Stimulated activated CD4-positive, alpha-beta T cell treated with anti-CD3 and anti-CD28 coated beads, Interleukin-2, amount 100 ng/mL, for 48 hours (primary cell): ENCODE results near the gene FOCAD.
"Not testable (repeated sequence)": the region's sequence is repeated elsewhere in the genome, so short reads cannot be mapped to it uniquely, and the experiment has no call there.

Source experiments
- DNase-seq, 2 donors: peaks; one replicate each; pipeline ENCODE4 v3.0.0-alpha.2; 2020

Gene FOCAD

DNA sequence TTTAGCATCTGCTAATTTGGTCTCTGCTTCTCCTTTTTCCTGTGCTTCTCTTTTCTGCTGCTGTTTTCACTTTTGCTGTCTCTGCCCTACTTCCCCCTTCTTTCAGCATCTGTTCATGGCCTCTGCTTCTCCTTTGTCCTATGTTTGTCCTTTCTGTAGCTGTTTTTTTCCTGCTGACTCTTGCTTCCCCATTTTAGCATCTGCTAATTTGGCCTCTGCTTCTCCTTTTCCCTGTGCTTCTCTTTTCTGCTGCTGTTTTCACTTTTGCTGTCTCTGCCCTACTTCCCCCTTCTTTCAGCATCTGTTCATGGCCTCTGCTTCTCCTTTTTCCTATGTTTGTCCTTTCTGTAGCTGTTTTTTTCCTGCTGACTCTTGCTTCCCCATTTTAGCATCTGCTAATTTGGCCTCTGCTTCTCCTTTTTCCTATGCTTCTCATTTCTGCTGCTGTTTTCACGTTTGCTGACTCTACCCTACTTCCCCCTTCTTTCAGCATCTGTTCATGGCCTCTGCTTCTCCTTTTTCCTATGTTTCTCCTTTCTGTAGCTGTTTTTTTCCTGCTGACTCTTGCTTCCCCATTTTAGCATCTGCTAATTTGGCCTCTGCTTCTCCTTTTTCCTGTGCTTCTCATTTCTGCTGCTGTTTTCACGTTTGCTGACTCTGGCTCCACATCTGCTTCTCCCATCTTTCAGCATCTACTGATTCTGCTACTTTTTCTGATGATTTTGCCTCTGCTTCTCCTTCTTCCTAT lies 290.3 kb downstream of the FOCAD start:
- not testable (repeated sequence) for DNase-seq

GRCh38 chr9:20978249-20978648 lies 294.2 kb downstream of the FOCAD start:
- no peak for DNase-seq

- DNase-seq, result no peak
Observed at GRCh38 chr9:20980832-20981455, 296.9 kb downstream of the FOCAD start.

- DNase-seq, result no peak
Observed at GRCh38 chr9:20981486-20981885, 297.4 kb downstream of the FOCAD start.

DNA sequence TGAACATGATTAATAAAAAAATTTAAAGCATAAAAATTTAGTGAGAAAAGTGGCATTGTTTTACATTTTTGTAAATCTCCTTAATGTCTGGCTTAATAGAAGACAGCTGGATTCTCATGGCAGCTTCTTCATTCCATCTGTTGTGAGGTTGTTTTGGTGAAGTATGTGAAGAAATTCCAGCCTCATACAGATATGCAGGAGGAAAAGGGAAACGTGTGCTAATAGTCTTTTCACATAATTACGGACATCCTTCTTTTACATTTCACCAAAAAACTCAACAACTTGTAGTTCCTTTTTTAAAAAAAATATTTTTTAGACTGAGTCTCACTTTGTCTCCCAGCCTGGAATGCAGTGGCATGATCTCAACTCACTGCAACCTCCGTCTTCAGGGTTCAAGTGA lies 300.4 kb downstream of the FOCAD start:
- no peak for DNase-seq

- DNase-seq, result no peak
Observed at GRCh38 chr9:20985851-20986600, 302.0 kb downstream of the FOCAD start.

DNA sequence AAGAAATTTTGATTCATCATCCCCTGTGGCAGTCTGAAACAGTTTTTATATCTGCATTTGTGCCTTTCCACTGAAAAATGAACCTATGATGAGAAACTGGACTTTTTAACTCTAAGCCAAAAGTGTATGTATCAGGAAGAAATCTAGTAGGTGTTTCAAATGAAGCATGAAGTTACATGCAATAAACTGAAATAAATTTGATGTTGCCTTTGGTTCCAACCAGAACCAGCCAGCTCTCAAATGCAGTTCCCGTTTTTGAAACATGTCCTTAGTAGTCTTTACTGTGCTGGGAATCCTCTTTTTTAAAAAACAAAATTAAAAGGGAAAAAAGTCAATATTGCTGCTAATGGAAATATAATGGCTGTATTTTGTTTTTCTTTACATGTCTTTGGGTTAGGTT lies 303.5 kb downstream of the FOCAD start:
- DNase-seq, result no peak

GRCh38 chr9:20988061-20988460 lies 304.0 kb downstream of the FOCAD start:
- no peak for DNase-seq

- DNase-seq, result no peak
Observed at GRCh38 chr9:20988671-20989315, 304.7 kb downstream of the FOCAD start.

- no peak for DNase-seq
Observed at GRCh38 chr9:20989923-20990341, 305.9 kb downstream of the FOCAD start.

GRCh38 chr9:20990867-20991266 lies 306.8 kb downstream of the FOCAD start:
- DNase-seq, result no peak

DNA sequence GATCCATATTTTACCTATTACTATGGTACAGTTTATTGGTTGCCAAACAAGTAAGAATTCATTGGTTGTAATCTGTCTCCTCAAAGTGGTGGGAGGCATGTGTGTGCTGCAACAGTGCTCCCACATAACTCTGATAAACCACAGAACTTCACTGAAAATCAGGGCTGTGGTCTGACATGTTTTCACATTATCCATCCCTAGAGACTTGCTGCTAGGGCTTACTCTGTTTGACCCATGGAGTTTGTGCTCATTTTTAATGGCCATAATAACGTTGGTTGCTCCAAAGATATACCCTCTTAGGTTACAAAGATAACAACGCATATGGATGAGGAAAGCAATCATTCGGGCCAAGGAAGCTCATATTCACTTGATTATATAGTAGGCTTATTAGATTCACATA lies 310.4 kb downstream of the FOCAD start:
- no peak for DNase-seq

DNA sequence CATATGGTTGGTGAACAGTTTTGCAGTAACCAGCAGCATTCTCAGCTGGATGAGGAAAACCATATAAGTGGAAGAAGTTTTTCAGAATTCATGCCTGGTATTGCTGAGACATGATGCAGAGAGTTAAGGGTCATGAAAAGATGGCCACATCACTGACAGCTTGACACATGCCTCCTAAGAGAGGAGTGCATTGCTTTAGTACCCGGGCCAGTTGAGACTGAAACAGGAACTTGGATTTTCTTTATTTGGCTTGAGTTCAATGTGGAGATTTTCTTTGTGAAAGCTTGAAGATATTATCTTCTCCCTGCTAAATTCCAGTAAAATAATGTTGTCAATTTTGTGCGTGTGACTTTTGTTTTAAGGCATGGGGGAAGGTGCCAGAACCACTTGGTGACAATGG lies 311.6 kb downstream of the FOCAD start:
- no peak for DNase-seq

GRCh38 chr9:20996809-20997208 lies 312.8 kb downstream of the FOCAD start:
- DNase-seq, result no peak

DNA sequence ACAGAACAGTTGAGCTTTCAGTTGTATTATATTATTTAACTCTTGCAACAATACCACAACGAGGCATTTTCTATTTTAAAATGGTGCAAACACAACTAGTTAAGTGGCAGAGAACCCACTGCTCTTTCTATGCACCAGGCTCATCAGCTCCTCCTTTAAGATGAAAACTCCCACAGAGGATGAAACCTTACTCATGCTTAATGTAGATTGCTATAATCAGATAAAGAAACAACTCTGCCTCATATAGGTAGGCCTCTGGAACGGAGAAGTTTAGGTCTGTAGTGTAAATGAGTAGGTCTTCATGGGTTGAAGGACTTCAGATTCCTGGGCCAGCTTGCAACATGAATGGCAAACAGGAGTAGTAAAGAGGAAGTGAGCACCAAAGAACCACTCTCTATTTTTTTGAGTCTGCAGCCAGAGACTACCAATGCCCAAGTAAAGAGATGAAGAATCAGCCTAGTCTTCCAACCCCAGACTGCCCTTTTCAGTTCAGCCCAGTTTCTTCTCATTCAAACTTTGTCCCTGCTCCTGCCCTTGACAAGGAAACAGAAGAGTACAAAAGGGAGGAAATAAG lies 313.5 kb downstream of the FOCAD start:
- DNase-seq, result no peak

GRCh38 chr9:21001581-21001980 lies 317.5 kb downstream of the FOCAD start:
- no peak for DNase-seq

GRCh38 chr9:21002040-21002439 lies 318.0 kb downstream of the FOCAD start:
- DNase-seq, result no peak

GRCh38 chr9:21015129-21015815 lies 331.2 kb downstream of the FOCAD start:
- DNase-seq, result no peak

DNA sequence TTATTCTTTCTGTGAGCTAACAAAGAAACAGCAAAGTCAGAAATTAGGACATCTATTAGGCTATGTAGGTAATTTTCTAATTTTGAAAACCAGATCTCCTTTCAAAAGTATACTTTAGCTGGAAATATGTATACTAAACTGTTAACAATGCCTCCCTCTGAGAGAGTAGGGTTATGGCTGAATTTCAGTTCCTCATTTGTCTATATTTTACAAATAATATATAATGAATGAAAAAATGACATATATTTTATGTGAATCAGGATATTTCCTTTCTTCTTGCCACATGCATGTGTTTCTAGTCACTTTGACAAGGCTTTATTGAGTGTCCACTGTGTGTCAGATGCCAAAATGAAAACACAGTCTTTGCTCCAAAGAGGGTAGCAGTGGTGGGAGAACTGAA lies 331.9 kb downstream of the FOCAD start:
- no peak for DNase-seq

GRCh38 chr9:21016701-21017491 lies 332.8 kb downstream of the FOCAD start:
- no peak for DNase-seq

DNA sequence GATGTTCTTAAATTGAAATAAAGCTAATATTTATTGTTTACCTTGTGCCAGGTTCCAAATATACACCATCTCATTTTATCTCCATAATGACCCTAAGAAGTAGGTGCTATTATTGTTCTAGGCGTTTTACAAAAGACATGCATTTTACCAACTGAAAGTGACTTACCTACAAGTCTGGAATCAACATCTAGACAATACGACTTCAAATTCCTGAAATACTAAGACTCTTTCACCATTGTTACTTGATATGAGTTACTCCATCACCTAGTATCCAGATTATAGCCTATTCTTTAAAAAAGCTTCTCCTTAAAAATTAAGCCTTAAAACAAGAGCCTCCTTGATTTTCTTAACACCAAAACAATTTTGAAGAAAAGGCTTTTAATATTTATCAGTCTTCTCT lies 334.1 kb downstream of the FOCAD start:
- no peak for DNase-seq

DNA sequence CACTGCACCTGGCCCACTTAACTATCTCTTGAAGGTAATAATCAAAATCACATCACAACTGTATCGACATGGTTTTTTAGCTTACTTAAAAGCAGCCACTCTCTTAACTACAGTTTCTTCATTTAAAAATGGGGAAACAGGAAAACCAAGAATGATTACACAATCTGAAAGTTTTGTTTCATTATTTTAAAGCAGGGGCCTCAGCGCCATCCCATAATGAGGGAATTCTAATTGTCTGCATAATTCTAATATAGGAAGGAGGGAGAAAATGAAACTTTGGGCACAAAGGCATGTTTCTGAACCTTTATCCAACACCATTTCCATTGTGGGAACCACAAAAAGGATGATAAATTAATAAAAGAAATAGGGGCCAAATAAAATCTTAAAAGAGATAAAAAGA lies 339.8 kb downstream of the FOCAD start:
- no peak for DNase-seq
